HEK293 (cell line): ENCODE results near the gene TBC1D9B.

Experiments
- RBAK ChIP-seq: fragments of 450-650 bp; formaldehyde crosslinking; IDR thresholded peaks from 2 replicates; pipeline ENCODE4 v1.5.1; 2016; ENCODE audit warnings: missing biosample characterization, missing genetic modification characterization
- REPIN1 ChIP-seq: fragments of 450-650 bp; formaldehyde crosslinking; IDR thresholded peaks from 2 replicates; pipeline ENCODE4 v1.5.1; 2017; ENCODE audit warnings: missing biosample characterization, missing genetic modification characterization, low read depth
- TF ChIP-seq, protein P1 (sequence below): fragments of 450-650 bp; formaldehyde crosslinking; IDR thresholded peaks from 2 replicates; pipeline ENCODE4 v1.5.1; 2016; ENCODE audit warnings: missing biosample characterization, missing genetic modification characterization

GRCh38 chr5:179927824-179928223 lies 20.1 kb upstream of the TBC1D9B start:
- TF ChIP-seq, protein P1, sequence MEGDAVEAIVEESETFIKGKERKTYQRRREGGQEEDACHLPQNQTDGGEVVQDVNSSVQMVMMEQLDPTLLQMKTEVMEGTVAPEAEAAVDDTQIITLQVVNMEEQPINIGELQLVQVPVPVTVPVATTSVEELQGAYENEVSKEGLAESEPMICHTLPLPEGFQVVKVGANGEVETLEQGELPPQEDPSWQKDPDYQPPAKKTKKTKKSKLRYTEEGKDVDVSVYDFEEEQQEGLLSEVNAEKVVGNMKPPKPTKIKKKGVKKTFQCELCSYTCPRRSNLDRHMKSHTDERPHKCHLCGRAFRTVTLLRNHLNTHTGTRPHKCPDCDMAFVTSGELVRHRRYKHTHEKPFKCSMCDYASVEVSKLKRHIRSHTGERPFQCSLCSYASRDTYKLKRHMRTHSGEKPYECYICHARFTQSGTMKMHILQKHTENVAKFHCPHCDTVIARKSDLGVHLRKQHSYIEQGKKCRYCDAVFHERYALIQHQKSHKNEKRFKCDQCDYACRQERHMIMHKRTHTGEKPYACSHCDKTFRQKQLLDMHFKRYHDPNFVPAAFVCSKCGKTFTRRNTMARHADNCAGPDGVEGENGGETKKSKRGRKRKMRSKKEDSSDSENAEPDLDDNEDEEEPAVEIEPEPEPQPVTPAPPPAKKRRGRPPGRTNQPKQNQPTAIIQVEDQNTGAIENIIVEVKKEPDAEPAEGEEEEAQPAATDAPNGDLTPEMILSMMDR = no peak
- TF ChIP-seq RBAK (tag by site-specific recombination) (no peak), REPIN1 (tag by site-specific recombination) (no peak)
